ENCODE measurements around the gene NUAK1.

NUAK1 gene

DNA sequence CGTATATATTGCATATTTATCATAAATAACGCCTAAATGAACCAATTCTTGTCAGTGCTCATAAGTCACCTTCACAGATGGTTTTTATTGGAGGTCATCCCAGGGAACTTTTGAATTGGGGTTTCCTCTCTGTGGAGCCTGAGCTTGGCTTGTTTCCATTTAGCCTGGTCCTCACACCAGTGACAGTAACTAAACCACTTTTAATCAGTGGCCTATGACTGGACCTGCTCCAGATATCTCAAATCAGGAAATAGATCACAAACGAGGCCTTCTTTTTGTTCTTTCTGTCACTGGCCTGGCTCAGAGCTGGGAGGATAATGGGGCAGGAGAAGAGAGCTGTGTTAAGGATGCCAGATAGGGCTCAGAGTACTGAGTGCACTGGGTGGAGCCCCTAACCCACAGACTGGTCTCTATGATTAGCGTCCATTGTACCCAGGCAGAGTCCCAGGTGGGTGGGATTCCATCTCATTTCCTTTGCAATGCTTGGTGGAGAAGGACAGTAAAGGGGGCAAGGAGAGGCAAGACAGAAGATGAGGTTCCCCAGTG lies 92.4 kb downstream of the NUAK1 start:
- H3K14ac ChIP-seq (ENCODE audit: low read length): no peak overlapping the region
- WGBS, 2 donors (ENCODE audit: extremely low coverage in 2 of 2, insufficient read length in 2 of 2, insufficient replicate concordance in 1 of 2): no CpG with 5 or more reads among the region's 4 CpGs
- H3K36me3 ChIP-seq (replicated peaks in 1 of 2; ENCODE audit: control insufficient read depth in 2 of 2, insufficient read depth in 2 of 2, low read length in 2 of 2): no peaks in the 10 kb centered on the region
- H3K79me1 ChIP-seq (ENCODE audit: low read depth, low read length): no peaks in the 10 kb centered on the region
- H3K23ac ChIP-seq (ENCODE audit: low read depth, low read length, poor library complexity): no peak overlapping the region
- no peak for DNase-seq (ENCODE audit: low spot score)
- H4K8ac ChIP-seq (ENCODE audit: low read depth, low read length): no peak overlapping the region
- H2BK120ac ChIP-seq (ENCODE audit: low read depth, low read length): no peak overlapping the region
- H3K4me2 ChIP-seq (ENCODE audit: insufficient read depth, low read length, poor library complexity, severe bottlenecking): no peak overlapping the region
- H2BK5ac ChIP-seq (ENCODE audit: low read length): no peak overlapping the region
- H3K4me3 ChIP-seq (ENCODE audit: low read length in 2 of 2): no peak overlapping the region
- no peak overlapping the region for H4K91ac ChIP-seq (ENCODE audit: low read depth, low read length, poor library complexity)
- H3K4ac ChIP-seq (ENCODE audit: low read length): no peak overlapping the region
- H3K27me3 ChIP-seq (ENCODE audit: control insufficient read depth in 3 of 3, insufficient read depth in 3 of 3, low read depth in 1 of 3, low read length in 3 of 3): no peaks in the 10 kb centered on the region
- no peak overlapping the region for H3K9ac ChIP-seq (ENCODE audit: low read depth, low read length, poor library complexity)
- H3K18ac ChIP-seq (ENCODE audit: low read length): no peak overlapping the region
- no peak overlapping the region for H3K27ac ChIP-seq (replicated peaks; ENCODE audit: low read length)
- no peak overlapping the region for H2BK12ac ChIP-seq (ENCODE audit: low read length)
- no peak overlapping the region for H2AK5ac ChIP-seq (ENCODE audit: low read depth, low read length)
- H3K9me3 ChIP-seq (replicated peaks in 1 of 2; ENCODE audit: control insufficient read depth in 2 of 2, insufficient read depth in 1 of 2, low read depth in 1 of 2, low read length in 2 of 2): no peaks in the 10 kb centered on the region
- peaks cover 0 to 6% of the 10 kb centered on the region in 2 donors for H3K4me1 ChIP-seq (ENCODE audit: control insufficient read depth in 2 of 2, insufficient read depth in 1 of 2, low read depth in 1 of 2, low read length in 2 of 2)
- H2BK15ac ChIP-seq (ENCODE audit: low read length): no peak overlapping the region
- H2AFZ ChIP-seq (ENCODE audit: low read length): no peak overlapping the region

DNA sequence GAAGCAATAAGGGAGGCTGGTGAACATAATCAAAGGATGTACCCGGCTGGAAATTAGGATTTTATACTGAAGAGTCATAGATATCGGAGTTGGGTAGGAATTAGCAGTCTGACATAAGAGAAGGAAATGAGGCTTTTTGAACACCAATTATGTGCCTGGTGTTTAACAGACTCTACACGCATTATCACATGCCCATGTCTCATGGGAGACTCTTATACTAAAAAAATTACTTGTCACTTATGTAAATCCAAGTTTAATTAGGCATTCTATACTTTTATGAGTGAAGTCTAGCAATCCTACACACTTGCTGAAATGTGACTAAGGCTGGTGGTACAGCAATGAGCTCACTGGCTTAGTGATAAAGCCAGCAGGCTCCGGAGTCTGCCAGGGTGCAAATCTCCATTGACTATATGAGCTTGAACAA lies 93.5 kb downstream of the NUAK1 start:
- Histone ChIP-seq H3K23ac (ENCODE audit: low read depth, low read length, poor library complexity) (no peak overlapping the region), H3K79me1 (ENCODE audit: low read depth, low read length) (no peaks in the 10 kb centered on the region), H2BK5ac (ENCODE audit: low read length) (no peak overlapping the region), H3K27ac (replicated peaks; ENCODE audit: low read length) (no peak overlapping the region), H3K4ac (ENCODE audit: low read length) (no peak overlapping the region), H3K4me3 (ENCODE audit: low read length in 2 of 2) (no peak overlapping the region), H3K4me2 (ENCODE audit: insufficient read depth, low read length, poor library complexity, severe bottlenecking) (no peak overlapping the region), H2BK12ac (ENCODE audit: low read length) (no peak overlapping the region), H4K91ac (ENCODE audit: low read depth, low read length, poor library complexity) (no peak overlapping the region), H2AK5ac (ENCODE audit: low read depth, low read length) (no peak overlapping the region), H2AFZ (ENCODE audit: low read length) (no peak overlapping the region), H2BK120ac (ENCODE audit: low read depth, low read length) (no peak overlapping the region), H3K14ac (ENCODE audit: low read length) (no peak overlapping the region), H4K8ac (ENCODE audit: low read depth, low read length) (no peak overlapping the region), H3K36me3 (replicated peaks in 1 of 2; ENCODE audit: control insufficient read depth in 2 of 2, insufficient read depth in 2 of 2, low read length in 2 of 2) (no peaks in the 10 kb centered on the region), H3K9ac (ENCODE audit: low read depth, low read length, poor library complexity) (no peak overlapping the region), H3K27me3 (ENCODE audit: control insufficient read depth in 3 of 3, insufficient read depth in 3 of 3, low read depth in 1 of 3, low read length in 3 of 3) (no peaks in the 10 kb centered on the region), H2BK15ac (ENCODE audit: low read length) (no peak overlapping the region), H3K4me1 (ENCODE audit: control insufficient read depth in 2 of 2, insufficient read depth in 1 of 2, low read depth in 1 of 2, low read length in 2 of 2) (peaks cover 4 to 6% of the 10 kb centered on the region in 2 donors), H3K18ac (ENCODE audit: low read length) (no peak overlapping the region), H3K9me3 (replicated peaks in 1 of 2; ENCODE audit: control insufficient read depth in 2 of 2, insufficient read depth in 1 of 2, low read depth in 1 of 2, low read length in 2 of 2) (no peaks in the 10 kb centered on the region)
- WGBS, 2 donors (ENCODE audit: extremely low coverage in 2 of 2, insufficient read length in 2 of 2, insufficient replicate concordance in 1 of 2): no CpG with 5 or more reads among the region's 4 CpGs
- DNase-seq (ENCODE audit: low spot score): no peak

DNA sequence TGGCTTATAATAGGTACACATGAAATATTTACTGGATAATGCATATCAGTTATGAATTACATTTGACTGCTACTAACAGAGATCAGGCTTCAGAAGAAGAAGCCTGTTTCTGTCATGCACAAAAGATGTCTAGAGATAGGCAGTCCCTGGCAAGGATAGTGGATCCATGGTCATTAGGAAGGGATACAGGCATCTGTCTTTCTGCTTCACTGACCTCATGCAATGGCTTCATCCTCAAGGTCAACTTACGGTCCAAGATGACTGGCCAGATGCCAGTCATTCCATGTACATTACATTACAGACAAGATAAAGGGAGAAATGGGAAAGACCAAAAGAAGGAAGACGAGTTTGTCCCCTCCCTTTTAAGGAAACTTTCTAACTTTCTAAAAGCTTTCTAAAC lies 94.0 kb downstream of the NUAK1 start:
- Histone ChIP-seq H3K18ac (ENCODE audit: low read length) (no peak overlapping the region), H3K23ac (ENCODE audit: low read depth, low read length, poor library complexity) (no peak overlapping the region), H2AFZ (ENCODE audit: low read length) (no peak overlapping the region), H2BK5ac (ENCODE audit: low read length) (no peak overlapping the region), H3K4me1 (ENCODE audit: control insufficient read depth in 2 of 2, insufficient read depth in 1 of 2, low read depth in 1 of 2, low read length in 2 of 2) (peaks cover 5 to 6% of the 10 kb centered on the region in 2 donors), H4K91ac (ENCODE audit: low read depth, low read length, poor library complexity) (no peak overlapping the region), H3K14ac (ENCODE audit: low read length) (no peak overlapping the region), H3K4me3 (ENCODE audit: low read length in 2 of 2) (no peak overlapping the region), H3K27me3 (ENCODE audit: control insufficient read depth in 3 of 3, insufficient read depth in 3 of 3, low read depth in 1 of 3, low read length in 3 of 3) (no peaks in the 10 kb centered on the region), H3K4me2 (ENCODE audit: insufficient read depth, low read length, poor library complexity, severe bottlenecking) (no peak overlapping the region), H3K36me3 (replicated peaks in 1 of 2; ENCODE audit: control insufficient read depth in 2 of 2, insufficient read depth in 2 of 2, low read length in 2 of 2) (no peaks in the 10 kb centered on the region), H3K9me3 (replicated peaks in 1 of 2; ENCODE audit: control insufficient read depth in 2 of 2, insufficient read depth in 1 of 2, low read depth in 1 of 2, low read length in 2 of 2) (no peaks in the 10 kb centered on the region), H2BK15ac (ENCODE audit: low read length) (no peak overlapping the region), H2BK12ac (ENCODE audit: low read length) (no peak overlapping the region), H3K79me1 (ENCODE audit: low read depth, low read length) (no peaks in the 10 kb centered on the region), H2BK120ac (ENCODE audit: low read depth, low read length) (no peak overlapping the region), H3K4ac (ENCODE audit: low read length) (no peak overlapping the region), H3K9ac (ENCODE audit: low read depth, low read length, poor library complexity) (no peak overlapping the region), H4K8ac (ENCODE audit: low read depth, low read length) (no peak overlapping the region), H2AK5ac (ENCODE audit: low read depth, low read length) (no peak overlapping the region), H3K27ac (replicated peaks; ENCODE audit: low read length) (no peak overlapping the region)
- DNase-seq (ENCODE audit: low spot score): no peak
- no CpG with 5 or more reads among the region's 2 CpGs for WGBS, 2 donors (ENCODE audit: extremely low coverage in 2 of 2, insufficient read length in 2 of 2, insufficient replicate concordance in 1 of 2)

DNA sequence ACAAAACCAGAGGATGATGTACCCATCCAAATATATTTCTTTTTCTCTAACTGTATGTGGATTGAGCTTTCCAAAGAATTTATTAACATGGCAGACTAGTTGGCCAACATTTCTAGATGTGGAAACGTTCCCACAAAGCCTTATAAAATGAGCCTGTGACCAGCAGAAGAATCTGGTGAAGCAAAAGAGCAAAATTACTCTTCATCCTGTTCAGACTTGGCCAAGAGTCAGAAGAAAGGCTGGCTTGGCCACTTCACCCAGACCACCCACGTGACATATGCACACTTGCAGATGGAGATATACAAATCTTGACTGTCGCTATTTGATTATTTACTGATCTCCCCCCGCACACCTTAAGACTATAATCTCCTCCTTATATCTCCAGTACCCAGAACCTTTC lies 96.7 kb downstream of the NUAK1 start:
- no peak overlapping the region for H3K4me3 ChIP-seq (ENCODE audit: low read length in 2 of 2)
- no peak overlapping the region for H2BK15ac ChIP-seq (ENCODE audit: low read length)
- no CpG with 5 or more reads among the region's 4 CpGs for WGBS, 2 donors (ENCODE audit: extremely low coverage in 2 of 2, insufficient read length in 2 of 2, insufficient replicate concordance in 1 of 2)
- no peak overlapping the region for H3K4ac ChIP-seq (ENCODE audit: low read length)
- peaks cover 6 to 7% of the 10 kb centered on the region in 2 donors for H3K4me1 ChIP-seq (ENCODE audit: control insufficient read depth in 2 of 2, insufficient read depth in 1 of 2, low read depth in 1 of 2, low read length in 2 of 2)
- H2BK120ac ChIP-seq (ENCODE audit: low read depth, low read length): no peak overlapping the region
- no peak overlapping the region for H3K23ac ChIP-seq (ENCODE audit: low read depth, low read length, poor library complexity)
- H2AK5ac ChIP-seq (ENCODE audit: low read depth, low read length): no peak overlapping the region
- H4K8ac ChIP-seq (ENCODE audit: low read depth, low read length): no peak overlapping the region
- no peak overlapping the region for H3K4me2 ChIP-seq (ENCODE audit: insufficient read depth, low read length, poor library complexity, severe bottlenecking)
- no peak overlapping the region for H3K14ac ChIP-seq (ENCODE audit: low read length)
- H2AFZ ChIP-seq (ENCODE audit: low read length): no peak overlapping the region
- no peaks in the 10 kb centered on the region for H3K27me3 ChIP-seq (ENCODE audit: control insufficient read depth in 3 of 3, insufficient read depth in 3 of 3, low read depth in 1 of 3, low read length in 3 of 3)
- no peaks in the 10 kb centered on the region for H3K36me3 ChIP-seq (replicated peaks in 1 of 2; ENCODE audit: control insufficient read depth in 2 of 2, insufficient read depth in 2 of 2, low read length in 2 of 2)
- H3K79me1 ChIP-seq (ENCODE audit: low read depth, low read length): no peaks in the 10 kb centered on the region
- H4K91ac ChIP-seq (ENCODE audit: low read depth, low read length, poor library complexity): no peak overlapping the region
- no peaks in the 10 kb centered on the region for H3K9me3 ChIP-seq (replicated peaks in 1 of 2; ENCODE audit: control insufficient read depth in 2 of 2, insufficient read depth in 1 of 2, low read depth in 1 of 2, low read length in 2 of 2)
- H2BK12ac ChIP-seq (ENCODE audit: low read length): no peak overlapping the region
- no peak for DNase-seq (ENCODE audit: low spot score)
- no peak overlapping the region for H2BK5ac ChIP-seq (ENCODE audit: low read length)
- H3K18ac ChIP-seq (ENCODE audit: low read length): no peak overlapping the region
- H3K9ac ChIP-seq (ENCODE audit: low read depth, low read length, poor library complexity): no peak overlapping the region
- no peak overlapping the region for H3K27ac ChIP-seq (replicated peaks; ENCODE audit: low read length)

Measured in neuronal stem cell (in vitro differentiated cells).